PC-3 (cell line): ENCODE measurements around the gene KCNQ2. TPM values are rescaled to one million over a fixed set of nuclear protein-coding genes. Genes with fewer than 3 reads are reported as not detected.

Experiments used
- ATAC-seq: fragments of 200-7000 bp; cut with Tn5 transposase; 2 replicates; pipeline ENCODE4 v1.9.1; 2020; ENCODE audit warnings: mild to moderate bottlenecking, moderate library complexity
- BruUV-seq: library from RNA; stranded (reverse); fragments of 400-500 nt; replicated peaks from 2 replicates; lab custom pipeline; 2021; lab: Mats Ljungman, UMichigan
- CTCF ChIA-PET: fragments of 300-600 bp; sonication (Branson Sonifier 250); formaldehyde crosslinking; loops from one replicate; lab custom pipeline; 2022; ENCODE audit warnings: antibody characterized with exemption; lab: Charles Lee
- POLR2A ChIA-PET: fragments of 300-600 bp; sonication (Branson Sonifier 250); formaldehyde crosslinking; loops from one replicate; lab custom pipeline; 2022; ENCODE audit warnings: antibody characterized with exemption; ENCODE audit not compliant: unreplicated experiment; lab: Charles Lee
- DNase-seq: peaks from one replicate; pipeline ENCODE4 v3.0.0-alpha.2; 2015
- H2AFZ ChIP-seq: fragments of 300-600 bp; sonication (generic); 2 replicates; pipeline ENCODE4 v1.6.0; 2016; ENCODE audit warnings: antibody characterized with exemption, low read length
- H3F3A ChIP-seq: fragments of 300-600 bp; sonication (generic); one replicate; pipeline ENCODE4 v1.6.0; 2017; ENCODE audit warnings: antibody characterized with exemption, low read length, control low read depth, mild to moderate bottlenecking; ENCODE audit not compliant: unreplicated experiment
- H3K27ac ChIP-seq: fragments of 300-600 bp; sonication (generic); 2 replicates; pipeline ENCODE4 v1.5.1; 2016; ENCODE audit warnings: mild to moderate bottlenecking, low read length
- H3K27me3 ChIP-seq: fragments of 300-600 bp; sonication (generic); 2 replicates; pipeline ENCODE4 v1.6.1; 2016; ENCODE audit warnings: low read length, mixed read lengths
- H3K36me3 ChIP-seq: fragments of 300-600 bp; sonication (generic); 2 replicates; pipeline ENCODE4 v1.6.1; 2016; ENCODE audit warnings: low read depth, mixed run types, low read length, mixed read lengths
- H3K4me1 ChIP-seq: fragments of 300-600 bp; sonication (generic); 2 replicates; pipeline ENCODE4 v1.5.1; 2016; ENCODE audit warnings: low read length; ENCODE audit not compliant: insufficient read depth
- H3K4me2 ChIP-seq: fragments of 300-600 bp; sonication (generic); 2 replicates; pipeline ENCODE4 v1.6.0; 2016; ENCODE audit warnings: low read length
- H3K4me3 ChIP-seq: fragments of 300-600 bp; sonication (generic); 2 replicates; pipeline ENCODE4 v1.5.1; 2016; ENCODE audit warnings: mild to moderate bottlenecking, low read length, mixed read lengths
- H3K79me2 ChIP-seq: fragments of 300-600 bp; sonication (generic); 2 replicates; pipeline ENCODE4 v1.6.1; 2017; ENCODE audit warnings: low read length, mixed read lengths
- H3K9ac ChIP-seq: fragments of 300-600 bp; sonication (generic); 2 replicates; pipeline ENCODE4 v1.6.0; 2016; ENCODE audit warnings: mild to moderate bottlenecking, low read length
- H3K9me2 ChIP-seq: fragments of 300-600 bp; sonication (generic); replicated peaks from 2 replicates; pipeline ENCODE4 v1.6.1; 2016; ENCODE audit warnings: mixed run types, low read length, mixed read lengths
- H3K9me3 ChIP-seq: fragments of 300-600 bp; sonication (generic); 2 replicates; pipeline ENCODE4 v1.6.1; 2016; ENCODE audit warnings: low read length, mixed read lengths
- H4K20me1 ChIP-seq: fragments of 300-600 bp; sonication (generic); 2 replicates; pipeline ENCODE4 v1.6.1; 2016; ENCODE audit warnings: low read length, mixed read lengths
- CTCF ChIP-seq: fragments of 300-600 bp; sonication (generic); conservative IDR thresholded peaks from 2 replicates; pipeline ENCODE4 v1.5.1; 2017; ENCODE audit warnings: antibody characterized with exemption, low read depth, mild to moderate bottlenecking, low read length
- EZH2 ChIP-seq: fragments of 300-600 bp; sonication (generic); IDR thresholded peaks from one replicate; pipeline ENCODE4 v1.6.1; 2017; ENCODE audit warnings: antibody characterized with exemption, mild to moderate bottlenecking, low read length; ENCODE audit not compliant: unreplicated experiment
- EZH2phosphoT487 ChIP-seq: fragments of 300-600 bp; sonication (generic); IDR thresholded peaks from 2 replicates; pipeline ENCODE4 v1.6.1; 2018; ENCODE audit warnings: mild to moderate bottlenecking, antibody characterized with exemption, low read length, borderline replicate concordance
- intact Hi-C: fragments of 100-400 bp; cut with micrococcal nuclease; formaldehyde crosslinking; loops from 2 replicates; pipeline ENCODE4 v1.9.0; 2023
- total RNA-seq: library from RNA; depleted of rRNA; stranded (reverse); fragments of >200 nt; gene quantifications from 2 replicates; pipeline ENCODE4 v1.2.3, GENCODE V29; 2014

Gene KCNQ2
- total RNA-seq, 1 experiment from 2014 or later = not detected

GRCh38 chr20:63386491-63386890 is 86.0 kb downstream of the KCNQ2 start:
- no peaks in the 10 kb centered on the region for H3K79me2 ChIP-seq
- peaks cover 53% of the 10 kb centered on the region for H3K27me3 ChIP-seq
- H4K20me1 ChIP-seq = no peaks in the 10 kb centered on the region
- ChIA-PET POLR2A (no interaction called here), CTCF (no interaction called here)
- H3K9me2 ChIP-seq = no peaks in the 10 kb centered on the region
- no peak overlapping the region for H3K27ac ChIP-seq
- H3K9ac ChIP-seq = no peak overlapping the region
- no peak overlapping the region for H3K4me3 ChIP-seq
- ATAC-seq = no peak
- H3K4me1 ChIP-seq = no peaks in the 10 kb centered on the region
- BruUV-seq = no TSS peak
- DNase-seq = no peak
- intact Hi-C loops = no loop called here
- H3K36me3 ChIP-seq = no peaks in the 10 kb centered on the region
- H3F3A ChIP-seq = no peaks in the 10 kb centered on the region
- no peak overlapping the region for H3K4me2 ChIP-seq
- peaks cover 9% of the 10 kb centered on the region; the same call in 1 of the 2 replicates for H3K9me3 ChIP-seq
- TF ChIP-seq EZH2phosphoT487 = no peak
- TF ChIP-seq CTCF = no peak
- no peak for TF ChIP-seq EZH2
- H2AFZ ChIP-seq = no peak overlapping the region

- no peaks in the 10 kb centered on the region for H3F3A ChIP-seq
- no peaks in the 10 kb centered on the region for H3K36me3 ChIP-seq
- TF ChIP-seq EZH2phosphoT487 (no peak), CTCF (no peak), EZH2 (no peak)
- intact Hi-C loops = no loop called here
- ATAC-seq (no peak), DNase-seq (no peak)
- no peak overlapping the region for H3K4me3 ChIP-seq
- H3K9me2 ChIP-seq = no peaks in the 10 kb centered on the region
- H2AFZ ChIP-seq = no peak overlapping the region
- ChIA-PET CTCF (no interaction called here), POLR2A (no interaction called here)
- H3K9ac ChIP-seq = no peak overlapping the region
- peaks cover 53% of the 10 kb centered on the region for H3K27me3 ChIP-seq
- no peaks in the 10 kb centered on the region for H3K79me2 ChIP-seq
- no peak overlapping the region for H3K27ac ChIP-seq
- peaks cover 9% of the 10 kb centered on the region; the same call in 1 of the 2 replicates for H3K9me3 ChIP-seq
- BruUV-seq = no TSS peak
- no peaks in the 10 kb centered on the region for H4K20me1 ChIP-seq
- no peak overlapping the region for H3K4me2 ChIP-seq
- no peaks in the 10 kb centered on the region for H3K4me1 ChIP-seq
These were observed 86.6 kb downstream of the KCNQ2 start for GRCh38 chr20:63385819-63386218.

DNA sequence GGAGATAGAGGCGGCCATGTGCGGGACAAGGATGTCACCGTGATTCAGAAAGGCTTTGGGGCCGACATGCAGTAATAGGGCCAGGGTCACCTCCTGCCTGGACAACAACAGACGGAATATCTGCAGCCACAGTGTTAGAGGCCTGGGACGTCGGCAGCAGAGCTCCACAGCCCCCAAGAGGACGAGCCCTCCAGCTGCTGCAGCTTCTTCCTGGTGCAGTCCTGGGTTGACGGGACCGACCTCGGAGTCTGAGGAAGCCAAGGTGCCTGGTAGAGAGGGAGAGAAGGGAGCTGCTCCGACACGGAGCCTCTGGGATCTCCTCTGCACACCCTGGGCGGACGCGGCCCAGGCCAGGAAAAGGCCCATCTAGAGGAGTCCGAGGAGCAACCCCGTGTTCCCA is 88.1 kb downstream of the KCNQ2 start:
- BruUV-seq = no TSS peak

More for the DNA sequence above, 88.1 kb downstream of the KCNQ2 start:
- TF ChIP-seq EZH2 (no peak), EZH2phosphoT487 (no peak), CTCF (no peak)
- peaks cover 45% of the 10 kb centered on the region for H3K27me3 ChIP-seq
- H3K4me1 ChIP-seq = no peaks in the 10 kb centered on the region
- H3K27ac ChIP-seq = no peak overlapping the region
- H3K9me3 ChIP-seq = peaks cover 9% of the 10 kb centered on the region; the same call in 1 of the 2 replicates
- ChIA-PET CTCF (no interaction called here), POLR2A (no interaction called here)
- DNase-seq (no peak), ATAC-seq (no peak)
- intact Hi-C loops = no loop called here
- no peaks in the 10 kb centered on the region for H4K20me1 ChIP-seq
- H3K79me2 ChIP-seq = no peaks in the 10 kb centered on the region
- H3K36me3 ChIP-seq = no peaks in the 10 kb centered on the region
- H3K4me2 ChIP-seq = no peak overlapping the region
- no peaks in the 10 kb centered on the region for H3F3A ChIP-seq
- H3K9ac ChIP-seq = no peak overlapping the region
- H3K9me2 ChIP-seq = no peaks in the 10 kb centered on the region
- no peak overlapping the region for H2AFZ ChIP-seq
- H3K4me3 ChIP-seq = no peak overlapping the region
